Gastrocnemius medialis (tissue), 4 donors: ENCODE measurements around the gene CACNA2D1.

Source experiments
- CTCF ChIP-seq, 5 experiments: fragments of 450-650 bp in 3 of 5; fragments of 200-600 bp in 2 of 5; sonication (generic) in 2 of 5; IDR thresholded peaks in 4 of 5; conservative IDR thresholded peaks in 1 of 5; 1 replicate in 4 of 5; 2 replicates in 1 of 5; pipeline ENCODE4 v1.5.1; 2016 to 2019; ENCODE audit warnings: antibody characterized with exemption in 5 of 5, mild to moderate bottlenecking in 3 of 5, moderate library complexity in 3 of 5
- POLR2A ChIP-seq, 2 donors: fragments of 450-650 bp; IDR thresholded peaks; one replicate each; pipeline ENCODE4 v1.6.1; 2017; ENCODE audit warnings: antibody characterized with exemption in 2 of 2, mild to moderate bottlenecking in 2 of 2, moderate library complexity in 2 of 2

GRCh38 chr7:82122275-82122674, 321.3 kb downstream of the CACNA2D1 start:
- no peak for TF ChIP-seq CTCF (IDR thresholded peaks at IDR 0.05 in 4 of 5, conservative IDR thresholded peaks at IDR 0.05 in 1 of 5)
- TF ChIP-seq POLR2A (IDR thresholded peaks at IDR 0.05), result no peak
